Activated naive CD4-positive, alpha-beta T cell (primary cell): ENCODE data around the gene LMBR1.
"Not testable (repeated sequence)": the region's sequence is repeated elsewhere in the genome, so short reads cannot be mapped to it uniquely, and the experiment has no call there.

ENCODE experiments used
- DNase-seq, 4 experiments: peaks; one replicate each; lab custom pipeline; 2025; lab: John Stamatoyannopoulos, UW

The LMBR1 gene

DNA sequence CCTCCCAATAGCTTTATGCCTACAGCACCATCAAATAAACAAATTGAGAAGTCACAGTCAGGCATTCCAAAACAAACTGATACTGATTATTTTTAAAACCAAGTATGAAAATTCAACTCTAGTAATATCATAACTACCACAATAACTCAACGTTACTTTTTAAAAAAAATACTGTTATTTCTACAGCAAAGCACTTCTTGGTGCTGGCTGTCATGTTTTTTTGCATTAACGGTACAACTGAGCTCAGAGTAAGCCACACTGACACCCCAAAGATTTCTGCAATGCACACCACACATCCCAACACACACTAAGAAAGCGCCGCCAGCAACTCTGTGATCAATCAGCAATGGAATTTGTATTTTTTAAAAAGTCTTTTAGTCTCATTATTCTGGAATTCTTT lies 138.8 kb downstream of the LMBR1 start:
- no peak for DNase-seq

- no peak for DNase-seq
These were observed 139.4 kb downstream of the LMBR1 start for GRCh38 chr7:156753630-156754029.

- no peak for DNase-seq
These were observed 139.8 kb downstream of the LMBR1 start for GRCh38 chr7:156753229-156753560.

- no peak for DNase-seq
These were observed 140.4 kb downstream of the LMBR1 start for GRCh38 chr7:156752367-156753228.

- DNase-seq: no peak
These were observed 141.7 kb downstream of the LMBR1 start for GRCh38 chr7:156751319-156751718.

- no peak for DNase-seq
These were observed 145.3 kb downstream of the LMBR1 start for GRCh38 chr7:156747718-156748117.

DNA sequence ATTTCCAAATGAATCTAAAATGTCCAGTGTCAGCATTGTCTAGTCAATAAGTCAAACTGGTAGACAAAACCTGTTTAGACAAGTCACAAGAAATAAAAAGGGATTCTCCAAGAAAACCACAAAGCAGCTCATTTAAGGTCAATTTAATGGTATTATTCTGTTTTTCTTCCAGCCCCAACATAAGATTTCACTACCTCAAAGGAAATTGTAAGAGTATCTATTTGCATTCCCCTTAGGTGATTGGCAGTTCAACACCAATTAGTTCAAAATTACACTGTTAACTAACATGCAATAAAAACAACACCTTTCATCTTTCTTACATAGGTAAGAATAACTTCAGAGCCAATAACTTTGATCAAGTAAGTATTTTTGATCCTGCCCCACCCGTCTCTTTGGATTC lies 146.1 kb downstream of the LMBR1 start:
- DNase-seq: no peak

GRCh38 chr7:156739596-156739995 lies 153.4 kb downstream of the LMBR1 start:
- no peak for DNase-seq

GRCh38 chr7:156735851-156736250 lies 157.1 kb downstream of the LMBR1 start:
- DNase-seq: no peak

- DNase-seq: no peak
These were observed 159.3 kb downstream of the LMBR1 start for GRCh38 chr7:156733638-156734037.

DNA sequence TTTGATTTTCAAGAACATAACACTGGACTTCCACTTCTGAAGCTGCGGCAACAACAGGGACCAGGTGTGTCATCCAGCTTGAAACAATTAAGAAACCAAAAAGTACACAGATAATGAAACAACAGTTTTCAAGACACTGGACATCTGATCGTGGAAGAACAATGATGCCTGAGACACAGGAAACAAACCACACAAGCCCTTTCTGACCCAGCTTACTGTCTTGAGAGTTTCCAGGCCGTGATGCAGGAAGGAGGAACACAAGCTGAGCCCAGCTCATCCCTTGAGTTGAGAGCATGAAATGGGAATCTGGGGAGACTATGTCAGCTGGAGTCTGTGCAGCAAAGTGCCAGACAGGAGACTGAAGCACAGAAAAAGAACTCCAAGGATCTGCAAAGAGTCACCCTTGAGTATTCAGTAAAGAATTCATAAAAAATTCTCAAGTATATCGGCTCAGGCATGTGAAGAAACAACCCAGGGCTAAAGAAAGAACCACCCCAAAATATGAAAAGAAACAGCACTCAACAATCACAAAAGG lies 160.8 kb downstream of the LMBR1 start:
- no peak for DNase-seq

DNA sequence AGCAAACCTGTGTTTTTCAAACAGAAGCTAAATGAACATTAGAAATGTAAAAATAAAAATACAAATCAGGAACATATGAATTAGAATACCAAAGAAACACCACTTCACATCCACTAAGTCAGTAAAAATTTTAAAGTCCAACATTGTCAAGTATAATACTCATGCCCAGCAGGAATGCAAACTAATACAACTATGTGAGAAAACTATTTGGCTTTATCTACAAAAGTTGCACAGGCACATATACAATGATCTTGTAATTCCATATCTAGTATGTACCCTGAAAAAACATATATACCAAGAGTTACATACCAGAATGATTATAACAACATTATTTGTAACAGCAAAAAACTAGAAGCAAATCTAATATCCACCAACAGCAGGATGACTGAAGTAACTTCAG lies 161.3 kb downstream of the LMBR1 start:
- no peak for DNase-seq

DNA sequence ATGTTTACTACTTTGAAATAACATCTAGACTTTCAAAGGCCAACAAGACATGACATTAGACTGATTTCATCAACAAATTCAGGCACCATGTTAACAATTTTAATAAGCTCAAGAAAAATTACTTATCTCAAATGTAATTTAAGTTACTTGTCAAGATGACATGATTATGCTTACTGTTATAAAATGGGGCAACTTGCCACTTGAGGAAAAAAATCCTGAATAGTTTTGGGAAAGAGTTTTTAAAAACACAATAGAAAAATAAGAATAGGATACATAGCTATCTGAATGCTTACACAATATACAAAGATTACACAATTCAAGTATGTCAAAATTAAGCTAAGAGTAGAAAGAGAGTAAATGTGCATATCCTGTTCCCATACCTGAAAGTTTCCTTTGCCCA lies 167.0 kb downstream of the LMBR1 start:
- no peak for DNase-seq

GRCh38 chr7:156725073-156725472 lies 167.9 kb downstream of the LMBR1 start:
- no peak for DNase-seq

- DNase-seq: no peak
These were observed 170.7 kb downstream of the LMBR1 start for GRCh38 chr7:156722043-156722826.

DNA sequence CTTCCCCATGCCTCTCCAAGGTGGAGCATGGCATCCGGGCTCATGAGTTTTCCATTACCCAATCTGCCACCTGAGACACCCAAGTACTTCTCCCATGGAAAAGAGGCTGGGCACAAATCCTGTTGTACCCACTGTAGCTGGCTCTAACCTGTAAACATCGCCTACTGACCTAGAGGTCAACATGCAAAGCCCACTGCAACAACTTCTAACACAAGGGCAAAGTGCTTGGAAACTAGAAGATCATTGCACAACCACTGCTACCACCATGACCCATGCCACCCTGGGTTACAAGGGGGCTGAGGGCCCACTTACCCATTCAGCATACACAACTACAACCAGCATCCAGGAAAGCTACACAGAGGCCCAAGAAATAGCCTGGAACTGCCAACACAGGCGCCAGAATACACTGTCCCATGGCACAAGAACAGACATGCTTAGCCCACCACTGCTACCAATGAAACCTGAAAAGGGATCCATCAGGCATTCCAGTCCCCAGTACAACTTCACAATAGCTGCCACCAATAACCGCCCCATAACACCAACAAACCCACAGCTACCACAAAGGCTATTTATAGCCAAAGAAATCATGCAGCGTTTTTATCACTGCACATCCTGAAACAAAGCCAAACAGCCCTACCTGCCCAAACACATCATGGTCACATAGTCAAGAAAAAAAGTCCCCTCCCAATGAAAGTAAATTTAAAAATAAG lies 189.1 kb downstream of the LMBR1 start:
- DNase-seq: no peak

DNA sequence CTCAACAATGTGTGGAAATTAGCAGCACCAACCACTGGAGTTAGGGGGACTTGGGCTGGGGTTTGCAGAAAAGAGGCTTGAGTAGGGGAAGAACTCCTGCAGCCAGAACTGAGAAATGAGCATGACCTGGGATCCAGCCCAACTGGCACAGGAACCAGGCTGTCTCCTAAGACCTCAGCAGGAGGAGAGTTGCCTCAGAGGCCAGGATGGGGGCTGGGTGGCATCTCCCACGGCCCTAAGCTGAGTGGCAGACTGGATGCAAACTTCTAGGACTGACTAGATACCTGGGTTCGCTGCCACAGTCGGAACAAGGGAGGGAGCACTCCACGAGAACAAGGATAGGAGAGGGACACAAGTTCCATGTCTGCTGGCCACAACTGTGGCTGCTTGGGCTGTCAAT lies 189.8 kb downstream of the LMBR1 start:
- DNase-seq: no peak

DNA sequence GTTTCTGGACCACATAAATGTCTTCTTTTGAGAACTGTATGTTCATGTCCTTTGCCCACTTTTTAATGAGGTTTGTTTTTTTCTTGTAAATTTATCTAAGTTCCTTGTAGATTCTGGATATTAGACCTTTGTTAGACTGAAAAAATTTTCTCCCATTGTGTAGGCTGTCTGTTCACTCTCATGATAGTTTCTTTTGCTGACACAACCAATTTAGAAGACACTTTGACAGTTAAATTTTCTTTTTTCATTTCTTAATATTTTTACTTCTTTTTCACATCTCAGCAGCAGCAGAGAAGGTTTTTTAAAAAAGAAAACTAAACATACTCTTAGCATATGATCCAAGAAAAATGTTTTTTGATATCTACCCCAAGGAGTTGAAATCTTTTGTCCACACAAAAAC lies 190.6 kb downstream of the LMBR1 start:
- DNase-seq: no peak

- not testable (repeated sequence) for DNase-seq
These were observed 191.2 kb downstream of the LMBR1 start for GRCh38 chr7:156701787-156702186.

- DNase-seq: not testable (repeated sequence)
These were observed 194.5 kb downstream of the LMBR1 start for GRCh38 chr7:156698512-156698911.

- DNase-seq: not testable (repeated sequence)
These were observed 195.7 kb downstream of the LMBR1 start for GRCh38 chr7:156697283-156697682.

DNA sequence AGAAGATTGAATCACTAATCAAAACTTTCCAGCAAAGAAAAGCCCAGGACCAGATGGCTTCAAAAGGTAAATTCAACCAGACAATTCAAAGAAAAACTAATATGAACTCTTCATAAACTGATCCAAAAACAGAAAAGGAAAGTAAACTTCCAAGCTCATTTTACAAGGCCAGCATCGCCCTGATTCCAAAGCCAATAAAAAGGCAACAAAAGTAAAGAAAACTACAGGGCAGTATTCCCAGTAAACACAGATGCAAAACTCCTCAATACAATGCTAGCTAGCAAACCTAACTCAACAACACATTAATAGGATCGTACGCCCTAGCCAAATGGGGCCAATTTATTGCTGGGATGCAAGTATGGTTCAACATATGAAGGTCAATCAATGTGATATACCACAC lies 199.4 kb downstream of the LMBR1 start:
- no peak for DNase-seq
